HG02798 (cell line): Measurements from ENCODE around the gene GLB1L.
"Not testable (repeated sequence)": the region's sequence is repeated elsewhere in the genome, so short reads cannot be mapped to it uniquely, and the experiment has no call there.

Source experiments
- ATAC-seq: cut with Tn5 transposase; IDR thresholded peaks from one replicate; pipeline ENCODE4 v1.9.1; 2021; ENCODE audit warnings: mild to moderate bottlenecking; ENCODE audit not compliant: unreplicated experiment, poor library complexity

The GLB1L gene

DNA sequence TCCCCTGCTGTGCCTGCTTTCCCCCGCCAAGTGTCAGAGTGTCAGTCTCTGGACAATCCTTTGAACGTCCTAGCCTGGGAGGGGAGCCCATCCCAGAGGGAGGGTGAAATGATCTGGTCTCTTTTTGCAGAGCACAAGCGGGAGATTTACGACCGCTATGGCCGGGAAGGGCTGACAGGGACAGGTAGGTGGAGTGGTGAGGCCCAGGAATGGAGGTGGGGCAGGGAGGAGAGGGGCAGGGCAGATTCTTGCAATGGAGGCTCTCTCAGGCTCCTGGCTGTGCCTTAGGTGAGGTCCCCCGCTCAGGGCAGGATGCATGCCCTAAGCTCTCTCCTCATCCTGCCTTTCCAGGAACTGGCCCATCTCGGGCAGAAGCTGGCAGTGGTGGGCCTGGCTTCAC is 36.3 kb upstream of the GLB1L start:
- ATAC-seq = no peak

DNA sequence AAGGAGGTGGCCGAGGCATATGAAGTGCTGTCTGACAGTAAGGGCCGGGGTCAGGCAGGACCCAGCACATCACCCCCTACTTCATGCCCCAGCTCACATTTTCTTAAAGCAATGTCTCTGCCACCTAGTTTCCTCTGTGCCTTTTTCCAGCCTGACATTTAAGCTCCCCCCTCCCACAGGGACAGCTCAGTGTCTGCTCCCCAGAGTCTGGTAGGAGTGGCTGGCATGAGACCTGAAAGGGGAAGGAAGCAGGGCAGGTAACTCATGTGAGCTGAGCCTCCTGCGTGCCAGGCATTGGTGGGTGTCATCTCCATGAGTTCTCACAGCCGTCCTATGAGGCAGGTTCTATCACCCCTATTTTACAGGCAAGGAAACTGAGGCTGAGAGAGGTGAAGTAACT is 35.4 kb upstream of the GLB1L start:
- ATAC-seq = no peak

GRCh38 chr2:219279916-219280516 is 34.8 kb upstream of the GLB1L start:
- no peak for ATAC-seq

DNA sequence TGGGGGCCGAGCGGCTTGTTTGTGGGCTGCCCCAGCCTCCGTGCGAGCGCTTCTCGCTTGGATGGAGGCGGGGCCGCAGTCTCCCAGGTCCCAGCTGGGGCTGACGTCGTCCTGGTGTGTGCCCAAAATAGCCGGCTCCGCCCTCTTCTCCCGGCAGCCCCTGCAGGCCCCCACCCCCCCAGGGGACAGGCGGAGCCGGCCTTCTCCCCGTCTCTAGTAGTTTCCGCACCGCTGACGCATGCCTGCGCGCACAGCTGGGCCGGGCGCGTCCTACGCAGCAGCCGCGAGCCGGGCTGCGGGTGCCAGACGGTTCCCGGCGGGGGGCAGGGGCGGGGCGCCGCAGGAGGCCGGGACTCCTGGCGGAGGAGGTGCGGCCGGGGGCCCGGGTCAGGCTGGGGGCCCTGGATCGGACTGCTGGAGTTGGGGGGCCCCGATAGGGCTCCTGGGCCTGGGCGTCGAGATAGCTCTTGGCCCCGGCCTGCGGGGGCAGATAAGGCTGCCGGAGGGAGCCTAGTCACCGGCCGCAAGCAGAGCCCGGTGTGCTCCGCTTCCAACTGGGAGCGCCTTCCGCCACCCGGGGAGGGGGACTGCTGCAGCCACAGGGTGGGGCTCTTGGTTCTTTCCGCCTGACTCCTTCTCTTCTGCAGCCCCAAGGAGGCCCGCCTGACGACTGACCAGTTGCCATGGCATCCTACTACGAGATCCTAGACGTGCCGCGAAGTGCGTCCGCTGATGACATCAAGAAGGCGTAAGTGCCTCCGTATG is 34.1 kb upstream of the GLB1L start, which contains the start of gene DNAJB2:
Gene DNAJB2, plus strand, starts transcription at position 216 of the 765 bp plus-strand sequence. Its CDS starts 468 bp downstream, at position 684.
- ATAC-seq = peak; percentile 88

- ATAC-seq = no peak
Observed at GRCh38 chr2:219278655-219279150, 33.5 kb upstream of the GLB1L start.

DNA sequence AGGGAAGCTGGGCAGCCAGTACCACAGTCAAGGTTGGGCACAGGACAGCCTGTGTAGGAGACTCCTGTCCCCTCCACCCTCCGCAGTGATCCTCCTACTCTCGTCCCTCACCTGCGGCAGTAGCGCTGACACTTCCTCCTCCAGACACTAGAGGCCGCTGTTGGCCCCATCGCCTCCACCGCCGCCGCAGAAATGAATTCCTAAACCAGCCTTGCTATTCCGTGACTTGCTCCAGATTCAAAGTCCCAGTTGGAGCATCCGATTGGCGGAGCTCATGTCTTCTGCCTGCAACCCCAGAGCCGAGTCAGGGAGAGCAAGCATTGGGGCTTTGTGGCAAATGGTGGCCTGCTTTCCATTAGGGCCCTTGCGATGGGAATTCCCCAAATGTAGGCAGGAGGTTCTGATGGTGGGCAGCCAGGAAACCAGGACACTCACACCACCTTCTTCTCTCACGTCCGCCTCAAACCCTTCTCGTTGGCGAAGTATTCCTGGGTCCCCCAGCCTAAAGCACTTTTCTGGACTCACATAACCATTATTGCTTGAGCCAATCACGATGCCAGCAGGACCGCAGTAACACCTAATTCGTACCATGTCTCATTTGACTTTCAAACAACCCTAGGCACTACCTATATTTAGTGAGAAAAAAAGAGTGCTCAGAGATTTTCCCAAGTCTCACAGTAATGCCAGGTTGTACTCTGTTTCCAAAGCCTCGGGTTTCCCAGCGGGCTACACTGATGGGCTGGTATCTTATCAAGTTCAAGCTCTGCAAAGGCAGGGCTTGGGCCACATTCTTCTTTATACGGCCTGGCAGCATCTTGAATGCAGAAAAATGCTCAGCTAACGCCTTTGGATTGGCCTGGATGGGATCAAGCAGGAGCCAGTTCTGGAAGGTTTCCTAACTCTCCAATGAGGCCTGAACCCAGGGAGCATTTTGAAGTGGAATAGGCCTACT is 32.7 kb upstream of the GLB1L start:
- peak; percentile 24 for ATAC-seq

GRCh38 chr2:219274361-219274921 is 29.2 kb upstream of the GLB1L start:
- ATAC-seq = no peak

GRCh38 chr2:219273937-219274336 is 28.7 kb upstream of the GLB1L start:
- ATAC-seq = no peak

GRCh38 chr2:219272995-219273394 is 27.8 kb upstream of the GLB1L start:
- ATAC-seq = no peak

- no peak for ATAC-seq
Observed at GRCh38 chr2:219272356-219272755, 27.1 kb upstream of the GLB1L start.

GRCh38 chr2:219271021-219271420 is 25.8 kb upstream of the GLB1L start:
- ATAC-seq = no peak

DNA sequence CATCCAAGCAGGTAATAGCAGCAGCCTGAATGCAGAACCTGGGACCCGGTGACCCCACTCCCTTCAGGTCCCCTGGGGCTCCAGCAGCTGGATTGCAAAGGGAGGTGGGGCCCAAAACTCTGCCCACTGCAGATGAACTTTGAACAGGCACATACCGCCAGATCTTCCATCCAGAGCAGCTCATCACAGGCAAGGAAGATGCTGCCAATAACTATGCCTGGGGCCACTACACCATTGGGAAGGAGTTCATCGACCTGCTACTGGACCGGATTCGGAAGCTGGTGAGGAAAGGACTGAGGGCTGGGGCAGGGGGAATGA is 24.8 kb upstream of the GLB1L start:
- no peak for ATAC-seq

DNA sequence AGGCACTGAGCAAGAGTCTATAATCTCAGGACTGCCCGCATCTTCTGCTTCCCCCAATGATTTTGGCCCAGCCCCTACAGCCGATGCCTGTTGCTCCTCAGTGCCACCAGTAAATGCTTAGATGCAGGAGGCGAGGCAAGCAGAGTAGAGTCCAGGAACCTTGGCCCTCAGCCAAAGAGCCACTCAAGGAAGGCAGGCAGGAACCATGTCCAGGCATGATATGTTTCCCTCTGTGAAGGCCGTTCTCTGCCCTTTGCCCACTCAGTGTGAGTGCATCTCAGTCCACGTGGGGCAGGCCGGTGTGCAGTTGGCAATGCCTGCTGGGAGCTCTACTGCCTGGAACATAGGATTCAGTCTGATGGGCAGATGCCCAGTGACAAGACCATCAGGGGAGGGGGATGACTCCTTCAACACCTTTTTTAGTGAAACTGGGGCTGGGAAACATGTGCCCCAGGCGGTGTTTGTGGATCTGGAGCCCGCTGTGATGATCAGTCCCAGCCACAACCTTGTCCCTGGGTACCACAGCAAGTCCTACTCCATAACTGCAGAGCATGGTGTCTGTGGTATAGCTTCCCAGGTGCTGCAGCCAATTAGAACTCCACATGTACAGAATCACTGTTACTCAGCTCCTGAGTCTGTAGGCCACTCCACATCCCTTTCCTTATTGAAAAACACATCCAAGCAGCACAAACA is 24.3 kb upstream of the GLB1L start:
- ATAC-seq = no peak

DNA sequence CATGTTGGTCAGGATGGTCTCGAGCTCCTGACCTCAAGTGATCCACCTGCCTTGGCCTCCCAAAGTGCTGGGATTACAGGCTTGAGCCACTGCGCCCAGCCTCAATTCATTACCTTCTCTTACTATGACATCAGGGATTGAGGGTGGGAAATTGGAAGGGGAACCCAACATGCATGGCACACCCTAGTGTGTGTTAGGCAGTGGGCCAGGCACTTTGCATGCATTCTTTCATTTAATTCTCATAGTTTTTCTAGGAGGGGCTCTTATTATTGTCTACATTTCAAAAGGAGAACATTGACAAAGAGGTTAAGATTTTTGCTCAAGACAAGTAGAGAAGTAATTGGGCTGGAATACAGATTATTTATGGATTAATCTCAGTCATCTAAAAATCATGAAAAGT is 23.1 kb upstream of the GLB1L start:
- no peak for ATAC-seq

DNA sequence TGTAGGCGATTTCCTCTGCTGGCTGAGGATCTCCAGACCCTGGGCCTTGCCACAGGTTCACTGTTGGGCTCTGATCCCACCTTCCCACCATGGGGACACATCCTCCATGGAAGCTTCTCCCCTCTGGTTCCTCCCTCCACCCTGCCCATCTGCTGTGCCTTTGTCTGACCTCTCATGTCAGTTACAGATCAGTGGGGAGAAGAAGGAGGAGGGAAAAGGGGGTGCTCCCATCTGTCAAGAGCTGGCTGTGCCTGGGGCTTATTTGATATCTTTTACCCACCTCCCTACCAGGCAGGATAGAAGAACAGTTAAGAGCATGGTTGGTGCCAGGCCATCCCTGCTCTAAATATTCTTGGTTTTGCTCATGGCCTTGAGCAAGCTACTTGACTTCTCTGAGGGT is 21.6 kb upstream of the GLB1L start:
- no peak for ATAC-seq

GRCh38 chr2:219266232-219266631 is 21.0 kb upstream of the GLB1L start:
- ATAC-seq = no peak

DNA sequence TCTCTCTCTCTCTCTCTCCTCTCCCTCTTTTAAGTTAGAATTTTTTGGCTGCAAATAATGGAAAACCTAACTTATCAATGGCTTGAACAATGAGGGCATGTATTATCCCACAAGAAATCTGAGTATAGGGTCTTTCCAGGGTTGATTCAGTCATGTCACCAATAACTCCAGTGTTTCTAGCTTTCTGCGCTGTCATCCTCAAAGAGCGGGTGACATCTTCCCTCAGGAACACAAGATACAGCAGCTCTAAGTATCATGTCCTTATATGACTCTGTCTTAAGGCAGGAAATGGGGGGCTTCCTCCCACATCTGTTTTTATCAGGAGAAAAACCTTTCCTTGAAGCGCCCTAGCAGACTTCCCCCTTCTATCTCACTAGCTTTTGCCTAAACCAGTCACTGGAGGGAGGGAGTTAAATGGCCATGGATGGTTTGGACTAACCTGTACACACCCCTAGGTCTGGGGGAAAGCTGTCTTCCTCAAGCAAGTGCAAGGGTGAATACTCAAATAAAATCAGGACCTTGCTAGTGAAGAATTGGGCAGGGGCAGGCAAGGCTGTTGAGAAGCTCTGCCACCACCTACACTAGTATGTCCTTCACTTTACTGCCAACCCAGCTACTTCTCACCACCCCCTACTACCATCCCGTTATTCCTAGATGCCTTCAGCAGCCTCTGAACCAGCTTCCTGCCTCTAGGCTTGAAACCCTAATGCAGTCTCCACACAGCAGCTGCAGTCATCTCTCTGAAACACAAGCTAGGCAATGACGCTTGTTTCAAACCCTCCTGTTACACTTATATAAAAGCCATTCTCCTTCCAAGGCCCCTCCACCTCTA is 16.0 kb upstream of the GLB1L start:
- no peak for ATAC-seq

GRCh38 chr2:219258942-219259341 is 13.7 kb upstream of the GLB1L start:
- not testable (repeated sequence) for ATAC-seq

DNA sequence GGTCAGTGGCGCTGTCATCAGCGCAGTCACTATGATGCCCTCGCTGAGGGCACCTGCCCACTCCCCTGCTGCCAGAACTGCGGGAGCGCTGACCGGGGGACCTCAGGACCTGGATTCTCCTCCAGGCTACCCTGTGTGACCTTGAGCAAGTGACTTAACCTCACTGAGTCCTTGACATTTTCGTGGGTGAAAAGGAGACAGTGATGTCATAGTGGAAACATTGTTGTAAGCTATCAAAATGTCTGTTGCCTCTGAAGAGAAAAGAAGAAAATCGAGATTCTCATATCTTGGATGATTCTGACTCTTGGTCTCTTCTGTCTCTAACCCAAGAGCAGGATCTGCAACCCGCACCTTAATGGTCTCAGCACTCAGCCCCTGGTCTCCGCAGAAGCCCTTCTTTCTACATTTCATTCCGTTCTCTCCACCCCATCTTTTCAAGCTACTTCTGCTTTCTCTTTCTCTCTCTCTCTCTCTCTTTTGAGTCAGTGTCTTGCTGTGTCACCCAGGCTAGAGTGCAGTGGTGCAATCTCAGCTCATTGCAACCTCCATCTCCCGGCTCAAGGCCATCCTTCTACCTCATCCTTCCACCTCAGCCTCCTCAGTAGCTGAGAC is 9.5 kb upstream of the GLB1L start:
- ATAC-seq = peak; percentile 19
